CD4-positive, alpha-beta T cell treated with Interleukin-12 subunit alpha and Interleukin-12 subunit beta, for 1 hour (primary cell): ENCODE measurements around the gene CYB561D1.
"Not testable (repeated sequence)": the region's sequence is repeated elsewhere in the genome, so short reads cannot be mapped to it uniquely, and the experiment has no call there.

Experiments
- DNase-seq: peaks from one replicate; pipeline ENCODE4 v3.0.0-alpha.2; 2020

The CYB561D1 gene

GRCh38 chr1:109493805-109494539 lies at the start of gene CYB561D1:
Gene CYB561D1, plus strand, starts transcription at chr1:109494094. Its CDS starts 46 bp downstream, at chr1:109494140.
- DNase-seq, result peak; percentile 89

GRCh38 chr1:109444346-109444745 lies 49.5 kb upstream of the CYB561D1 start:
- no peak for DNase-seq

- not testable (repeated sequence) for DNase-seq
Measured at GRCh38 chr1:109445949-109446695, 47.8 kb upstream of the CYB561D1 start.

- no peak for DNase-seq
Measured at GRCh38 chr1:109447524-109447923, 46.4 kb upstream of the CYB561D1 start.

- no peak for DNase-seq
Measured at GRCh38 chr1:109454497-109455133, 39.3 kb upstream of the CYB561D1 start.

- DNase-seq, result no peak
Measured at GRCh38 chr1:109457819-109458218, 36.1 kb upstream of the CYB561D1 start.

GRCh38 chr1:109466125-109466451 lies 27.8 kb upstream of the CYB561D1 start:
- no peak for DNase-seq

- DNase-seq, result no peak
Measured at GRCh38 chr1:109466452-109467300, 27.2 kb upstream of the CYB561D1 start, which contains the start of gene SYPL2. Gene SYPL2, plus strand, starts transcription at chr1:109466546. Its CDS starts 298 bp downstream, at chr1:109466844.

- no peak for DNase-seq
Measured at GRCh38 chr1:109467301-109467777, 26.6 kb upstream of the CYB561D1 start.

GRCh38 chr1:109468061-109468460 lies 25.8 kb upstream of the CYB561D1 start:
- no peak for DNase-seq

GRCh38 chr1:109468903-109469302 lies 25.0 kb upstream of the CYB561D1 start:
- no peak for DNase-seq

- no peak for DNase-seq
Measured at GRCh38 chr1:109470245-109470644, 23.6 kb upstream of the CYB561D1 start.

- DNase-seq, result no peak
Measured at GRCh38 chr1:109472779-109473178, 21.1 kb upstream of the CYB561D1 start.

- not testable (repeated sequence) for DNase-seq
Measured at GRCh38 chr1:109473284-109474057, 20.4 kb upstream of the CYB561D1 start.

GRCh38 chr1:109474697-109475096 lies 19.2 kb upstream of the CYB561D1 start:
- no peak for DNase-seq

GRCh38 chr1:109475261-109475660 lies 18.6 kb upstream of the CYB561D1 start:
- DNase-seq, result no peak

- no peak for DNase-seq
Measured at GRCh38 chr1:109476825-109477224, 17.1 kb upstream of the CYB561D1 start.

GRCh38 chr1:109477821-109478220 lies 16.1 kb upstream of the CYB561D1 start:
- DNase-seq, result no peak

- DNase-seq, result peak; percentile 48
Measured at GRCh38 chr1:109478806-109479205, 15.1 kb upstream of the CYB561D1 start.

GRCh38 chr1:109479311-109479710 lies 14.6 kb upstream of the CYB561D1 start:
- DNase-seq, result no peak

GRCh38 chr1:109479901-109480300 lies 14.0 kb upstream of the CYB561D1 start:
- no peak for DNase-seq

GRCh38 chr1:109481646-109482045 lies 12.2 kb upstream of the CYB561D1 start:
- no peak for DNase-seq
